MM.1S (cell line): ENCODE measurements around the gene ZNF446.

Source experiments
- EZH2phosphoT487 ChIP-seq: fragments of 300-600 bp; sonication (generic); IDR thresholded peaks from 2 replicates; pipeline ENCODE4 v1.6.1; 2018; ENCODE audit warnings: antibody characterized with exemption, low read length
- TF ChIP-seq, protein P1 (sequence below): fragments of 300-600 bp; sonication (generic); IDR thresholded peaks from 2 replicates; pipeline ENCODE4 v1.5.1; 2016; ENCODE audit warnings: antibody characterized with exemption, low read length, mixed read lengths

DNA sequence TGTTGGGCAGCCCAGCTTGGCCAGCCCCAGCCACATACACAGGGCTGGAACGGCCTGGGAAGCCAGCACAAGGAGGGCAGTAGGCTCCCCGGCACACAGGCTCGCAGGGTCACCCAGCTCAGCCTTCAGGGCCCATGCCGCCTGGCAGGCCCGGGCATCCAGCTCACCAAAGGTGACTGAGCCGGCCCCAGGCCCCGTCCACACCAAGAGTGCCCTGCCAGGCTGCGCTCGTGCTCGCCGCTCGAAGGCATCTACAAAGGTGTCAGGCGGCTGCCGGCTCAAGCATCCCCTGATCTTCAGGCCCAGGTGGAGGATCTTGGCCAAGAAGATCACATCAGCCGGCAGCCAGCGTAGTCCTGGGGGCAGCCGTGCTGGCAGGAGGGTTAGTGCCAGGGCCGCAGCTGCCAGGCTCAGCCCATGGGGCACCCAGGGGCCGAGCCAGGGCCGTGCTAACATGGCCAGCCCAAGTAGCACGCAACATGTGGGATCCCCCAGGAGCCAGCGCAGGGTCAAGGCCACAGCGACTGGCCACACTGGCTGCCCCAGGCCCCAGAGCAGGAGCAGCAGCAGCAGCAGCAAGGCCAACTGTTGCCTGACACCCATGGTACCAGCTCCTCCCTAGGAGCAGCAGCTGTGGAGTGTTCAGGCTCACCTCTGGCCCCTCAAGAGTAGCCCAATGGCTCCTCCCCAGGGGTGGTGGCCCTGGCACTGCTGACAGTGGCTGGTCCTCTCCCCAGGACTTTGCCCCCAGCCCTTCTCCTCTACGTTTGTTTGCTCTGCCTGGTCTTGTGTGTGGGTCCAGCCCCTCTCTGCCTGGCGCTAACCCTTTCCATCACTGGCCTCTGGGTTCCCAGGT is 35.4 kb downstream of the ZNF446 start, which contains the start of gene SLC27A5:
- TF ChIP-seq, protein P1, sequence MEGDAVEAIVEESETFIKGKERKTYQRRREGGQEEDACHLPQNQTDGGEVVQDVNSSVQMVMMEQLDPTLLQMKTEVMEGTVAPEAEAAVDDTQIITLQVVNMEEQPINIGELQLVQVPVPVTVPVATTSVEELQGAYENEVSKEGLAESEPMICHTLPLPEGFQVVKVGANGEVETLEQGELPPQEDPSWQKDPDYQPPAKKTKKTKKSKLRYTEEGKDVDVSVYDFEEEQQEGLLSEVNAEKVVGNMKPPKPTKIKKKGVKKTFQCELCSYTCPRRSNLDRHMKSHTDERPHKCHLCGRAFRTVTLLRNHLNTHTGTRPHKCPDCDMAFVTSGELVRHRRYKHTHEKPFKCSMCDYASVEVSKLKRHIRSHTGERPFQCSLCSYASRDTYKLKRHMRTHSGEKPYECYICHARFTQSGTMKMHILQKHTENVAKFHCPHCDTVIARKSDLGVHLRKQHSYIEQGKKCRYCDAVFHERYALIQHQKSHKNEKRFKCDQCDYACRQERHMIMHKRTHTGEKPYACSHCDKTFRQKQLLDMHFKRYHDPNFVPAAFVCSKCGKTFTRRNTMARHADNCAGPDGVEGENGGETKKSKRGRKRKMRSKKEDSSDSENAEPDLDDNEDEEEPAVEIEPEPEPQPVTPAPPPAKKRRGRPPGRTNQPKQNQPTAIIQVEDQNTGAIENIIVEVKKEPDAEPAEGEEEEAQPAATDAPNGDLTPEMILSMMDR: no peak
- no peak for TF ChIP-seq EZH2phosphoT487
